IPS-NIHi11 (cell line): Measurements from ENCODE around the gene MINK1.

Experiments
- DNase-seq: peaks from one replicate; pipeline ENCODE4 v3.0.0; 2012; ENCODE audit warnings: mixed read lengths, low spot score

The MINK1 gene

DNA sequence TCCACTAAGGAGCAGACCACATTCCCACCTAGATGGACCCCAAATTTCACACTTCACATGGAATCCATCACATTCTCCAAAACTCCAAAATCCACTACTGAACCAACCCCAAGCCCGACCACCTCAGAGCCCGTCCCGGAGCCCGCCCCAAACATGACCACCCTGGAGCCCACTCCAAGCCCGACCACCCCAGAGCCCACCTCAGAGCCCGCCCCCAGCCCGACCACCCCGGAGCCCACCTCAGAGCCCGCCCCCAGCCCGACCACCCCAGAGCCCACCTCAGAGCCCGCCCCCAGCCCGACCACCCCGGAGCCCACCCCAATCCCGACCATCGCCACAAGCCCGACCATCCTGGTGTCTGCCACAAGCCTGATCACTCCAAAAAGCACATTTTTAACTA lies 100.5 kb downstream of the MINK1 start:
- DNase-seq: no peak

DNA sequence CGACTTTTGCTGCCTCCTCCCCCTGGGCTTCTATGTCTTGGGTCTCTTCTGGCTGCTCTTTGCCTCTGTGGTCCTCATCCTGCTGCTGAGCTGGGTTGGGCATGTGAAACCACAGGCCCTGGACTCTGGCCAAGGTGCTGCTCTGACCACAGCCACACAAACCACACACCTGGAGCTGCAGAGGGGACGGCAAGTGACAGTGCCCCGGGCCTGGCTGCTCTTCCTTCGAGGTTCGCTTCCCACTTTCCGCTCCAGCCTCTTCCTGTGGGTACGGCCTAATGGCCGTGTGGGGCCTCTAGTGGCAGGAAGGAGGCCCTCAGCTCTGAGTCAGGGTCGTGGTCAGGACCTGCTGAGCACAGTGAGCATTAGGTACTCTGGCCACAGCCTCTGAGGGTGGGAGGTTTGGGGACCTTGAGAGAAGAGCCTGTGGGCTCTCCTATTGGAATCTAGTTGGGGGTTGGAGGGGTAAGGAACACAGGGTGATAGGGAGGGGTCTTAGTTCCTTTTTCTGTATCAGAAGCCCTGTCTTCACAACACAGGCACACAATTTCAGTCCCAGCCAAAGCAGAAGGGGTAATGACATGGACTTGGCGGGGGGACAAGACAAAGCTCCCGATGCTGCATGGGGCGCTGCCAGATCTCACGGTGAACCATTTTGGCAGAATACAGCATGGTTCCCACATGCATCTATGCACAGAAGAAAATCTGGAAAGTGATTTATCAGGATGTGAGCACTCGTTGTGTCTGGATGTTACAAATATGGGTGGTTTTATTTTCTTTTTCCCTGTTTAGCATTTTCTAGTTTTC lies 101.2 kb downstream of the MINK1 start:
- peak; percentile 70 for DNase-seq

DNA sequence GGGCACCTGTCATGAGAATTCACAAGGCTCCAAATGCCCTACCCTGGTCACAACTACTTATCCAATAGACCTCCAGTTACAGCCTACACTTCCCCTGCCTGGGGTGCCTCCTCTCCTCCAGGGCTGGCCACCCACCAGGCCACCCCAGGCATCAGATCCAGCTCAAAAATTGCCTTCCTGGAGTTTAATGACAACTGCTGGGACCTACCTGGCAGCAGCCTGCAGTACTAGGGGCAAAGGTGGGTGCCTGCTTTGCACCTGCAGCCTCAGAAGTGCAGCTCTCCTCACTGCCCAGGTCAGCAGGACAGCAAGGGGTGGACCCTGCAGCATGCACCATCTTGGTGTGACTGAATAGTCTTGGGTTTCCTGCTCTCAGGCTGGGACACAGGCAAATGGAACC lies 102.5 kb downstream of the MINK1 start:
- DNase-seq: no peak

DNA sequence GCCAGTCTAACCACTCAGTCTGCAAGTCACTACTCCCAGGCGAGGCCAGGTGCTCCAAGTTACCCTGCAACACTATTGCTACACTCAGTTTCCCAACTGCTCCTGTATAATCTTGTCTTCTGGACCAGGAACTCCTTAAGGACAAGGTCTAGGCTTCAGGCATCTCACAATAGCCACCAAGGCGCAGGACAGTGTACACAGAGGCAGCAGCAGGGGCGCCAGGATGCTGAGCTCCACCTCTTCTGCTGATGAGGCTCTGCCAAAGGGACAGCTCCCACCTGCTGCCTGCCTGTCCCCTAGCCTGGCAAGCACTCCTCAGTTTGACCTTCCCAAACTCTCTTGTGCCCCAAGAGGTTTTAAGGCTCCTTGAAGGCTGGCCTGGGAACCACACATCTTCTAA lies 103.3 kb downstream of the MINK1 start:
- DNase-seq: no peak

DNA sequence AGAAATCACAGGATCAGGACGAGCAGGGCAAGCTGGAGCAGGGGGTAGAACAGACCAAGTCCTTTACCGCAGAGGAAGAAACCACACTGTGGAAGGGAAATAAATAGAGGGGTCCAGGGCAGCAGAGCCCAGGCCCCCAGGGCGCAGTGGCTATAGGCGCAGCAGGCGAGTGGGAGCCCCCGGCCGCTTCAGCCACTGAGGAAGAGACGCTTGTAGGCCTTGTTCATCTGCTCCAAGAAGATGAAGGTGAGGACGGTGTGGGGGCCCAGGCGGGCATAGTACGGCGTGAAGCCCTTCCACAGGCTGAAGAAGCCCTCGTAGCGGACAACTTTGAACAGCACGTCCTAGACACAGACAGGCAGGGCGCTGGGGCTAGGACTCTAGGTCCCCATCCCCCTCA lies 104.4 kb downstream of the MINK1 start:
- DNase-seq: no peak

DNA sequence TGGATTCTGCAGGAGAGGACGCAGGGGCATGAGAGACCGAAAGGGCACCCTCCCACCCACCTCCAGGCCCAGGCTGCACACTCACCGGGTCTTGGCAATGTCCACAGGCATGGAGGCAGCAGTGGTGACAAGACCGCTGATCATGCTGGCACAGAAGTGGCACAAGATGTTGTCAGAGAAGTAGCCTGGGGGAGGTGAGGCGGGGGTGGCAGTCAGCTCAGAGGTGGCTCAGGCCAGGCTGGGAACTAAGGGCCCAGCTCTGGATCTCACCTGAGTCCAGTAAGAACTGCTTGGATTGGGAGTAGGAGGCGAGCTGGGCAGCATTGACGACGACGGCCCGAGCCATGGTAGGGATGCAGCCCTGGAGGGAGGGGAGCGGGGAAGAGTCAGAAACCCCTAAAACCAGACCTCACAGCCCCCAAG lies 104.9 kb downstream of the MINK1 start:
- no peak for DNase-seq

DNA sequence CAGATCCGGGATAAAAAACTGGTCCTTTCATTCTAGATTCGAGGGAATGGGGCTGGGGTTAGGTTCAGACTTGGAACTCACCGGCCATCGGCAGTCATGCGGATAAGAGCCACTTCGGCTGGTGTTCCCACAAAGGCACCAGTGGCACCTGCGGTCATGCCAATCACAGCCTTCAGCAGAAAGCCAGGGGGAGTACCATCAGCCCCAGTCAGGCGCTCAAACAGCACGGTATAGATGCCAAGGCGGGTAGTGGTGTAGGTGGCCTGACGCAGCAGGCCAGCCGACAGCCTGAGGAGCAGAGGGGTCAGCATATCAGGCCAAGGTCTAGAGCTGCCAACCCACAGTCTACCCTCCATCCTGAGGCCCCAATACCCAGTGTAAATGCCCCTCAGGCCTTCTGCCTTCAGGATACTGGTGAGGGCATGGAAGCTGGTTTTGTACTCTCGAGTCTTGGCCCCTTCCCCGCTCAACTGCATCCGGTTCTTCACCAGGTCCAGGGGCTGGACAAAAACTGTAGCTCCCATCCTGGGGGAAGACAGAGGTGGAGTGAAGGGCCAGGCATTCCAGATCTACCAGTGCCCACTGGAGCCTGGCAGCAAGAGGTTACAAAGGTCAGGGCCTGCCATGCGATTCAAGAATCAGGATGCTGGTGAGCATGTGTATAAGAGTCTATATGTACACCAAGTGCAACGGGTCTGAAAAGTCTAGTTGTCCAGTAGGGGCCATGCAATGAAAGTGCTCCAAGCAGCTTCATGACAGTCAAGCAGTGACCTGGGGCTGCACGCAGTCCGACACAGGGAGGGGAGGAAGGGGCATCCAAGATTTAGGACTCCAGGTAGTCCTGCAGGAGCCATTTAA lies 105.8 kb downstream of the MINK1 start:
- DNase-seq: no peak

DNA sequence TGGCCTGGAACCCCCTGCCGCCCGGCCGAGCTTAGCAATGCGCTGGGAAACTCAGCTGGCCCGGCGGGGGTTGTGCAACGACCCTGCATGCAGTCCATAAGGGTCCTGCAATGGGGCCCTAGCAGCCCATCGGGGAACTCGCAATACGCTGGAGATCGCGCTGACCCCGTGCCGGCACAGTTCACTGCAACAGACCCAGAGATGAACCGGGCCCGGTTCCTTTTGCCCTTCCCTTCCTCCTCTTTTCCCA lies 106.3 kb downstream of the MINK1 start:
- DNase-seq: no peak

DNA sequence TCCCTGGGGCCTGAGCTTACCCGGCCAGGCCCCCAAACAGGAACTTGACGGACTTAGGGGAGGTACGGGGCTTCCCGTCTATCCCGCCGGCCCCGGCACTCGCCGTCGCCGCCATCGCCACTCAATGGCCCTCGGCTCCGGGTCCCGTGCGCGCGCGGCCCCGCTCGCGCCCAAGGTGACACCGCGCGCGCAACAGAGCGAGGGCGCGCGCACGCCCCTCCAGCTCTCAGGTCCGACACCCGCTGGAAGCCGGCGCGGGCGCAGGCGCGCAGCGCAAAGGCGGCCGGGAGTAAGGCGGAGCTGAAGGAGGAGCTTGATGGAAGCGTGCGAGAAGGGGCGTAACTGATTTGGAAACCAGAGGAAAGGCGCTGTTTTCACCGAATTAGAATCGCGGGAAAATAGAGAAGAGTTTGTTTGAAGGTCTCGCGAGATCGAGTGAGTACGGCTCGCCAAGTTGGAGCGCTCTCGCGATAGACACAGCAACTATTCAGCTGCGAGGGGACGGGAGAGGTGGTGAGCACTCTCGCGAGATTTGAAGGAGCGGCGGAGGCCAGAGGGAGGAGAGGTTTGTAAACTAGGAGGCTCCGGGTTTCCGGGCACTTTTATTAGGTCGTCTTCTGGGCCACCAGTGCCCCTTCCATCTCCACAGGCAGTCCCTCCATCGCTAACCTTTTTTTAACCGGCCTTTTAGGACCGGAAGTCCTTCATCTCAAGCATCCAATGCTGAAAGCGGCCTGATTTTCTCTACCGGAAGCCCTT lies 106.8 kb downstream of the MINK1 start, which contains the start of the genes RNF167 and SLC25A11:
Gene RNF167 (plus strand): TSS at position 473 of the 759 bp plus-strand sequence. CDS start 642 bp downstream, outside the sequence.
Gene SLC25A11 (minus strand): TSS at position 251 of the 759 bp plus-strand sequence. CDS start 136 bp downstream, at position 115.
- DNase-seq: peak; percentile 97

DNA sequence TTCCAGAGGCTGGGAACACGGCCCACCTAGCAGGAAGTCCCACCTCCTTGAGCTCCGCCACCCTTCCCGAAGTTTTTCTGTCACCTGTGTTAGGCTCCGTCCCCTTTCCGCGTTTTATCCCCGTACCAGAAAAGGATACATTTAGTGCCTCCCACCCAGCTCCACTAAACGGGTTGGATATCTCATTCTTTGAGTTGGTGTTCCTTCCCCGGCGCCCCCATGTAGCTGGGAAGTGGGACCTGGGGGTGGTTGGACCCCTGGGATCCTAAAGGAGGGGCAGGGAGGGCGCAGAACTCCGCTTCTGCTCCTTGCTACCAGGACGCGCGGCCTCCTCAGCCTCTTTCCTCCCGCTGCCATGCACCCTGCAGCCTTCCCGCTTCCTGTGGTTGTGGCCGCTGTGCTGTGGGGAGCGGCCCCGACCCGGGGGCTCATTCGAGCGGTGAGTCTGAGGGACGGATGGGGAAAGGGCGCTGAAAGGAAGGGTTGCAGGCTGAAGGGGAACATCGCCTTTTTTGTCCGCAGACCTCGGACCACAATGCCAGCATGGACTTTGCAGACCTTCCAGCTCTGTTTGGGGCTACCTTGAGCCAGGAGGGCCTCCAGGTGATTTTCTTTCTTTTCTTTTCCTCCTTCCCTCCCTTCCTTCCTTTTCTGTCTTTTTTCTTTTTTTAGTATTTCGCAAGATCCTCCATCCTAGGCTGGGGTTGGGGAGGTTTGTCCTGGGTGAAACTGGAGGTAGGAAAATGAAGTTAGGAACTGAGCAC lies 107.6 kb downstream of the MINK1 start:
- peak; percentile 78 for DNase-seq

DNA sequence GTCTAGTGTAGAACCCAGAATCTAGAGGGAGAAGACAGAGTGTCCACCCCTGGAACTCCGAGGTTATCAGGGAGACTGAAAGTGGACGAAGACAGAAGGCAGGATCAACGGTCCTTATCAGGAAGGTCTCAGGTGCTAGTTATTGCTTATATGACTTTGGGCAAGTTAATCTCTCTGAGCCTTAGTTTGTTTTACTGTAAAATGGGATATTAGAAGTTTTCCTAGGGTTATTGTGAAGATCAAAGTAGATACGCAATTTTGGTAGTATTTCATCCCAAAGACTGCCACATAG lies 108.1 kb downstream of the MINK1 start:
- DNase-seq: no peak

DNA sequence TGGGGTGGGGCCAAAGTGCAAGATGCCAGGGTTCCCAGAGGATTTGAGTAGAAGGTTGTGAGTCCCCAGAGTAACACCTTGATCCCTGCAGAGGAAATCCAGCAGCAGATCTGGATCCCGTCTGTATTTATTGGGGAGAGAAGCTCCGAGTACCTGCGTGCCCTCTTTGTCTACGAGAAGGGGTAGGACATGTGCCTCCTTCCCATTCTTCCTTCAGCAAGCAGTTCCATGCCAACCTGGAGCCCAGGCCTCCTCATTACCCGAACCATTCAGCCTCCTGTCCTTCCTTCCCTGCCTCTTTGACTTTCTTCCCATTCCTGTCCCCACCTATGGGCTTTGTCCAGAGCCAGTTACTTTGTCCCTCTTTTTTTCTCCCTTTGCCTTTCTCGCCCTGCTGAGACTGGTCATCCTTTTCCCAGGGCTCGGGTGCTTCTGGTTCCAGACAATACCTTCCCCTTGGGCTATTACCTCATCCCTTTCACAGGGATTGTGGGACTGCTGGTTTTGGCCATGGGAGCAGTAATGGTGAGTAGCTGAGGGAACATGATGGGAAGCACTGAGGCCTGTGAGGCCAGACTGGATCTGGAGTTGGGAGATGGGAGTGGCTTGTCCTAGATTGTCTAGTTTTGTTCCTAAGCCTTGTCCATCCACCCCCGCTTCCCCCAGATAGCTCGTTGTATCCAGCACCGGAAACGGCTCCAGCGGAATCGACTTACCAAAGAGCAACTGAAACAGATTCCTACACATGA lies 109.8 kb downstream of the MINK1 start:
- no peak for DNase-seq

DNA sequence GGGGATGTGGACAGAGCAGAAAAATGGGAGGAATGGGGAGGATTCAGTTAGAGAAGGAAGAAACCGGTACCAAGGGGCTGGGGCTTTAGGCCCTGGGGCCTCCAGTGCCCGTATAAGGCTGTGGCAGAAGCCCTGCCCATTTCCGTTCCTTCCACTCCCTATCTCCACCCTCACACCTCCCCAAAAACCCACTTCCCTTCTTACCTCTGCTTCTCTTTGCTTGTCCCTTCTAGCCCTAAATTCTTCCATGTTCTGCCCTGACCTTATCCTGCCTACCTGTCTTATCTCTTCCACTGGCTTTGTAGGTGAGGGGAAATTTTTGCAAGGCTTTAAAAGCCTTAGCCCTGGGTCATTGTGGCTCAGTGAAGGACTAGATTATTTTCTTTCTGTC lies 111.0 kb downstream of the MINK1 start:
- DNase-seq: no peak

DNA sequence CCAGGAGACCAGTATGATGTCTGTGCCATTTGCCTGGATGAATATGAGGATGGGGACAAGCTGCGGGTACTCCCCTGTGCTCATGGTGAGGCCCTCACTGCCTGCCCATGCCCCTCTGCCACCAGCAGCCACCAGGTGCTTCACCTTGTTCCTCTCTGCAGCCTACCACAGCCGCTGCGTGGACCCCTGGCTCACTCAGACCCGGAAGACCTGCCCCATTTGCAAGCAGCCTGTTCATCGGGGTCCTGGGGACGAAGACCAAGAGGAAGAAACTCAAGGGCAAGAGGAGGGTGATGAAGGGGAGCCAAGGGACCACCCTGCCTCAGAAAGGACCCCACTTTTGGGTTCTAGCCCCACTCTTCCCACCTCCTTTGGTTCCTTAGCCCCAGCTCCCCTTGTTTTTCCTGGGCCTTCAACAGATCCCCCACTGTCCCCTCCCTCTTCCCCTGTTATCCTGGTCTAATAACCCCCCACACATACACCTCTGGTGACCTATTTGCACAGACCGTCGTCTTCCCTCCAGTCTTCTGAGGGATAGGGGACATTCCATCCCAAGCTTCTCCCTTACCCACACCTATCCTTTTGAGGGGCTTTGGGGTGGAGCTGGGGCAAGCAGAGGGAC lies 111.5 kb downstream of the MINK1 start:
- DNase-seq: no peak

DNA sequence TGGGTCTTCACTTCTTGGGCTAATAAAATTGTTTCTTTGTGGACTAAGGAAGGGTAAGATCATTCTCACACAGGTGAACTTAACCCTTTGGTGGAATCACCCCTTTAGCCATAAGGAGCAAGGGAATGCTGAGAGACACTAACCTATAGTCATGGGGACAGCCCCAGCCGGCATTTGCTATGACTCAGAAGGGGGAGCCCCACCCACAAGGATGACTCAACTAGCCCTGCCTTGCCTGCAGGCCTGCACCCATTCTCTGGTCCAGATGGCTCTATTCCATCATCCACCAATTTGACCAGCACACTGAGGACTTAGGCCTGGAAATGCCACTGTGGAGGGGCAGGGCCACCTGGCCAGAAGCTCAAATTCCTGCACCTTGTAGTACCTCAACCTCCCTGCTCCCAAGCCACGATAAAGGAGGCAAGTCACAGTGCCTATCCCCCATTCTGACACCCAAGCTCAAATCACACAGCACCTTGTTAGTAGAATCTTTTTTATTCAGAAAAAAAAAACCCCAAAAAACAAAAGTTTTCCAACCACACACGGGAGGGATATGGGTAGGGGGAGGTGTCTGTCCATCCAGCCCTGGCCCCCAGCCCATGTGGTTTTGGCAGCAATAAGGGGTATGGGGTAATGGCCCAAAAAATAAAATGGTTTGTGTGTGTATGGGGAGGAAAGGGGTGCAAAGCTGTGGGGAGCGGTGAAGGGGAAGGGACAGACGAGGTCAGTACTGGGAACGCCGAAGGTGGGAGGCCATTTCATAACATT lies 112.2 kb downstream of the MINK1 start:
- no peak for DNase-seq

DNA sequence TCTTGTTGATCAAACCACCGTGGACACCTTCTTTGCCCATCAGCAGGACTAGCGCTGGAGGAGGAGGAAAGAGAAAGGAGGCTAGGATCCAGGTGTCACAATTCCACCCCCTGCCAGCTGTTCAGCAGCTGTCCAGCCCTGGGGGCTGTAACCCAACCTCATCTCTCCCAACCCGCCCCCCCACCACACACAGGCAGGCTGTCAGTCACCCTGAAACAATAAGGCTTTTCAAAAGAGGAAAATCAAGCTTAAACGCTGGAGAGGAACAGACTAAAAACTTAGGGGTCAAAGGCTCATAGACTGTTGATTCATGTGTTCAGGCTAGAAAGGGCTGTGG lies 112.8 kb downstream of the MINK1 start:
- no peak for DNase-seq

DNA sequence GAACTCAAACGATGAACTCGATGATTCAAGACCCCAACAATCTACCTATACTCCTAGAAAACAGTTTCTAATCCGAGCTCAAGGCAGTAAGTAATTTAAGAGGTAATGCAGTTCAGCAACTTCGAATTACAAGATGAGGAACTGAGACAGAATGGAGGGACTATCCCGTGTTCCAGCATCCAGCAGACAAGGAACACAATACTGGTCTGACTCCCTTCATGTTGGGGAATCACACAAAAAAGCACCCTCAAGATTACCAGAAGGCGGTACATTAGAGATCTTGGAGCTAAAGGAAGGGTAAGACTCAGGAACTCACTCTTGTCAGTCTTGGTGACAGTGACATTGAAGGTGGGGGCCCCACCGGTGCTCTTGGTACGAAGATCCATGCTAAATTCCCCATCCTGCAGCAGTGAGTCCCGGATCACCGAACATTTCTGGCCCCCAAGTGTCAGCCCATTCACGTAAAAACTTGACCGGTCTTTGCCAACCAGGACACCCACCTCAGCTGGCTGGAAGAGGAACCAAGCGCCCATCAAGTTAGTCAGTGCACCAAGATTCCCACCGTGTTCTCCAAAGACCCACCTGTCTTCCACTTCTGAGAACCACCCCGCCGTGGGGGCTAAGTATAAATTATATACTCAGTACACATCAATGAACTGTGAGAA lies 113.3 kb downstream of the MINK1 start:
- no peak for DNase-seq

DNA sequence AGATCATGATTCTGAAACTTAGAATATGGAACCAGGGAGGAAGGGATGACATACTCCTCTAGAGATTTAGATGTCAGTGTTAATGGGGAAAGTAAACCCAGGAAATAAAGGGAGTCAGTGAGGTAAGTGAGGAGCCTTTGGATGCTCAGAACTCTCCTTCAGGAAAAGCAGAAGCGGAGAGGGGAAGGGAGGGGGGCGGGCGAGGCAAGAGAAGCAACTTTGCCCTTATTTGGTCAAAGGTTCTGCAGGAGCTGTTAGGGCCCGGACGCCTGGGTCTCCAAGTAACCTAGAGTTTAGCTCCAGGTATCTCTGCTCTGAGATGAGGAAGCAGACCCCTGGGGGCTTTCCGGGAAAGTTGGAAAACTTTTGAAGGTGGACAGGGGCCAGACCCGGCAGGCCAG lies 113.9 kb downstream of the MINK1 start:
- DNase-seq: no peak
